Mesodermal cell (in vitro differentiated cells): ENCODE data around the gene SLC6A13. TPM values are rescaled to one million over a fixed set of nuclear protein-coding genes. Genes with fewer than 3 reads are reported as not detected.
"Not testable (repeated sequence)": the region's sequence is repeated elsewhere in the genome, so short reads cannot be mapped to it uniquely, and the experiment has no call there.

Experiments
- H3K27ac ChIP-seq: 2 replicates; pipeline ENCODE4 v1.7.0; 2013; ENCODE audit warnings: mild to moderate bottlenecking, low read depth, low read length, moderate library complexity; ENCODE audit not compliant: severe bottlenecking
- H3K36me3 ChIP-seq: 2 replicates; pipeline ENCODE4 v1.7.1; 2013; ENCODE audit warnings: mild to moderate bottlenecking, low read length, moderate library complexity; ENCODE audit not compliant: control insufficient read depth, insufficient read depth
- H3K4me1 ChIP-seq: one replicate; pipeline ENCODE4 v1.7.1; 2013; ENCODE audit warnings: mild to moderate bottlenecking, low read length; ENCODE audit not compliant: insufficient read depth, control insufficient read depth, poor library complexity, severe bottlenecking
- H3K4me3 ChIP-seq: 2 replicates; pipeline ENCODE4 v1.7.0; 2013; ENCODE audit warnings: low read length, control low read depth, mild to moderate bottlenecking; ENCODE audit not compliant: insufficient read depth, poor library complexity, severe bottlenecking; ENCODE audit errors: extremely low read depth
- H3K9me3 ChIP-seq: 2 replicates; pipeline ENCODE4 v1.7.1; 2013; ENCODE audit warnings: mild to moderate bottlenecking, low read length, moderate library complexity; ENCODE audit not compliant: control insufficient read depth
- WGBS, 2 experiments: methylation state at CpG; one replicate each; pipeline ENCODE4 v1.1.5; 2013; ENCODE audit warnings: missing lambda C conversion rate in 2 of 2; ENCODE audit not compliant: insufficient coverage in 2 of 2; 5-methylcytosine and 5-hydroxymethylcytosine counted together
- polyA plus RNA-seq, 2 experiments: library from polyadenylated mRNA; stranded (reverse); fragments of 50-300 nt; gene quantifications; one replicate each; pipeline ENCODE4 v1.2.3, GENCODE V29; 2013

SLC6A13 gene
- not detected for polyA plus RNA-seq (2013, experiment 1 of 2)
- not detected for polyA plus RNA-seq (2013, experiment 2 of 2)

GRCh38 chr12:262817-263216, at the start of gene SLC6A13:
TSS of gene SLC6A13 (minus strand) at chr12:262836. CDS start at chr12:260052, 2,784 bp downstream.
- no peaks in the 10 kb centered on the region for H3K36me3 ChIP-seq
- peaks cover 16% of the 10 kb centered on the region for H3K4me1 ChIP-seq
- no peak within 1 kb of the TSS for H3K27ac ChIP-seq
- H3K4me3 ChIP-seq: no peak within 1 kb of the TSS
- WGBS, 2 experiments: 30 to 67% methylated on average over 2 to 3 of the region's 7 CpGs
- no peaks in the 10 kb centered on the region for H3K9me3 ChIP-seq

- Histone ChIP-seq H3K9me3 (peaks cover 5% of the 10 kb centered on the region), H3K27ac (no peak overlapping the region), H3K4me1 (no peaks in the 10 kb centered on the region), H3K4me3 (no peak overlapping the region), H3K36me3 (peaks cover 92% of the 10 kb centered on the region)
- WGBS, 2 experiments: 83 to 100% methylated on average over 1 of the region's 2 CpGs
These were observed 45.9 kb upstream of the SLC6A13 start for GRCh38 chr12:308511-308910.

- Histone ChIP-seq H3K27ac (no peak overlapping the region), H3K4me1 (no peaks in the 10 kb centered on the region), H3K4me3 (no peak overlapping the region), H3K9me3 (peaks cover 5% of the 10 kb centered on the region), H3K36me3 (peaks cover 94% of the 10 kb centered on the region)
- 98% methylated on average over 8 to 9 of the region's 10 CpGs for WGBS, 2 experiments
These were observed 44.8 kb upstream of the SLC6A13 start for GRCh38 chr12:307406-307805.

- 100% methylated on average over 1 to 2 of the region's 5 CpGs for WGBS, 2 experiments
These were observed 42.2 kb upstream of the SLC6A13 start for GRCh38 chr12:304805-305204.

GRCh38 chr12:302766-303165, 40.1 kb upstream of the SLC6A13 start:
- H3K4me3 ChIP-seq, H3K9me3 ChIP-seq, H3K27ac ChIP-seq, H3K4me1 ChIP-seq: not testable (repeated sequence)
- 100% methylated on average over 1 of the region's 3 CpGs for WGBS, 2 experiments
- H3K36me3 ChIP-seq: peaks cover 73% of the 10 kb centered on the region

More at GRCh38 chr12:304805-305204, 42.2 kb upstream of the SLC6A13 start:
- Histone ChIP-seq H3K4me1 (no peaks in the 10 kb centered on the region), H3K4me3 (no peak overlapping the region), H3K27ac (no peak overlapping the region), H3K36me3 (peaks cover 80% of the 10 kb centered on the region), H3K9me3 (peaks cover 5% of the 10 kb centered on the region)

GRCh38 chr12:300166-300565, 37.5 kb upstream of the SLC6A13 start:
- not testable (repeated sequence) for H3K9me3 ChIP-seq, H3K4me3 ChIP-seq, H3K27ac ChIP-seq, H3K4me1 ChIP-seq
- no CpG with 5 or more reads among the region's 1 CpG for WGBS, 2 experiments
- peaks cover 73% of the 10 kb centered on the region for H3K36me3 ChIP-seq

GRCh38 chr12:299511-299910, 36.9 kb upstream of the SLC6A13 start:
- not testable (repeated sequence) for H3K4me1 ChIP-seq
- peaks cover 72% of the 10 kb centered on the region for H3K36me3 ChIP-seq
- WGBS, 2 experiments: 100% methylated on average over 1 of the region's 5 CpGs

GRCh38 chr12:298059-298458, 35.4 kb upstream of the SLC6A13 start:
- H3K4me3 ChIP-seq, H3K4me1 ChIP-seq, H3K27ac ChIP-seq, H3K9me3 ChIP-seq: not testable (repeated sequence)
- 94 to 99% methylated on average over 7 to 8 of the region's 8 CpGs for WGBS, 2 experiments
- H3K36me3 ChIP-seq: peaks cover 61% of the 10 kb centered on the region

More at GRCh38 chr12:299511-299910, 36.9 kb upstream of the SLC6A13 start:
- not testable (repeated sequence) for H3K4me3 ChIP-seq, H3K27ac ChIP-seq, H3K9me3 ChIP-seq

- no peak overlapping the region for H3K27ac ChIP-seq
- H3K9me3 ChIP-seq: no peaks in the 10 kb centered on the region
- no peak overlapping the region for H3K4me3 ChIP-seq
- no peaks in the 10 kb centered on the region for H3K4me1 ChIP-seq
- WGBS, 2 experiments: no CpG with 5 or more reads among the region's 1 CpG
- H3K36me3 ChIP-seq: peaks cover 65% of the 10 kb centered on the region
These were observed 32.5 kb upstream of the SLC6A13 start for GRCh38 chr12:295132-295531.

GRCh38 chr12:293199-293598, 30.6 kb upstream of the SLC6A13 start:
- Histone ChIP-seq H3K4me3 (no peak overlapping the region), H3K9me3 (no peaks in the 10 kb centered on the region), H3K4me1 (no peaks in the 10 kb centered on the region), H3K36me3 (peaks cover 59% of the 10 kb centered on the region), H3K27ac (no peak overlapping the region)
- WGBS, 2 experiments: 82 to 100% methylated on average over 1 to 2 of the region's 5 CpGs

- WGBS, 2 experiments: 67% methylated on average over 1 of the region's 1 CpG; no CpG with 5 or more reads in 1 of the 2 experiments
- H3K9me3 ChIP-seq: no peaks in the 10 kb centered on the region
- no peak overlapping the region for H3K27ac ChIP-seq
- no peaks in the 10 kb centered on the region for H3K4me1 ChIP-seq
- H3K36me3 ChIP-seq: peaks cover 58% of the 10 kb centered on the region
- H3K4me3 ChIP-seq: no peak overlapping the region
These were observed 29.6 kb upstream of the SLC6A13 start for GRCh38 chr12:292186-292585.
